HepG2 (cell line): ENCODE data around the gene PRDX2. TPM values are rescaled to one million over a fixed set of nuclear protein-coding genes. Genes with fewer than 3 reads are reported as not detected.
A peak's percentile ranks its signal among the peaks of the same experiment; 100 is the strongest.

Experiments used
- ASH2L ChIP-seq: fragments of 300-600, 200-600 bp; sonication (generic); IDR thresholded peaks from 2 replicates; pipeline ENCODE4 v1.7.0; 2017; ENCODE audit warnings: low read depth, mild to moderate bottlenecking, moderate library complexity, mixed read lengths, low read length; ENCODE audit not compliant: insufficient read length
- CBX2 ChIP-seq, 2 experiments: fragments of 200-600 bp in 1 of 2; sonication (generic); formaldehyde crosslinking in 1 of 2; IDR thresholded peaks; 2 replicates each; pipeline versions ENCODE4 v1.7.0 to v1.8.1; 2018 to 2022; ENCODE audit warnings: low read depth in 2 of 2, low read length in 1 of 2, mild to moderate bottlenecking in 1 of 2, missing genetic modification reagents in 1 of 2
- CHCHD3 ChIP-seq: sonication (generic); formaldehyde crosslinking; IDR thresholded peaks from 2 replicates; pipeline ENCODE4 v1.8.0; 2022; ENCODE audit warnings: mild to moderate bottlenecking, missing genetic modification reagents, moderate library complexity
- ELF3 ChIP-seq: IDR thresholded peaks from 2 replicates; pipeline ENCODE4 v1.6.1; 2016; ENCODE audit warnings: missing genetic modification reagents, missing compliant biosample characterization
- GATAD2A ChIP-seq: IDR thresholded peaks from 2 replicates; pipeline ENCODE4 v1.6.1; 2016
- HNF4A ChIP-seq: sonication (generic); formaldehyde crosslinking; IDR thresholded peaks from 2 replicates; pipeline ENCODE4 v1.4.0; 2020; ENCODE audit warnings: missing genetic modification reagents
- MED1 ChIP-seq: sonication (generic); formaldehyde crosslinking; IDR thresholded peaks from 2 replicates; pipeline ENCODE4 v1.4.0; 2020; ENCODE audit warnings: missing genetic modification reagents
- PAX8 ChIP-seq: sonication (generic); formaldehyde crosslinking; IDR thresholded peaks from 2 replicates; pipeline ENCODE4 v1.8.0; 2022; ENCODE audit warnings: mild to moderate bottlenecking, missing genetic modification reagents, borderline replicate concordance
- PITX1 ChIP-seq: sonication (generic); formaldehyde crosslinking; IDR thresholded peaks from 2 replicates; pipeline ENCODE4 v1.5.1; 2020; ENCODE audit warnings: mild to moderate bottlenecking, missing genetic modification reagents
- TFAP4 ChIP-seq: sonication (generic); IDR thresholded peaks from 2 replicates; pipeline ENCODE4 v1.6.1; 2016; ENCODE audit warnings: low read depth, borderline replicate concordance
- TMF1 ChIP-seq: sonication (generic); formaldehyde crosslinking; IDR thresholded peaks from 2 replicates; pipeline ENCODE4 v1.8.1; 2022; ENCODE audit warnings: low read depth, missing genetic modification reagents
- TP53 ChIP-seq: sonication (generic); formaldehyde crosslinking; conservative IDR thresholded peaks from 2 replicates; pipeline ENCODE4 v1.4.0; 2020; ENCODE audit warnings: missing genetic modification reagents
- ZFP36 ChIP-seq: fragments of 150-350 bp; IDR thresholded peaks from 2 replicates; pipeline ENCODE4 v1.6.1; 2018; ENCODE audit warnings: borderline replicate concordance, low read length, low read depth; ENCODE audit not compliant: partially characterized antibody
- ZFY ChIP-seq: sonication (generic); formaldehyde crosslinking; IDR thresholded peaks from 2 replicates; pipeline ENCODE4 v1.4.0; 2020; ENCODE audit warnings: missing genetic modification reagents
- ZMYM3 ChIP-seq: sonication (generic); formaldehyde crosslinking; IDR thresholded peaks from 2 replicates; pipeline ENCODE4 v1.5.1; 2020; ENCODE audit warnings: mild to moderate bottlenecking, missing genetic modification reagents
- ZNF205 ChIP-seq: IDR thresholded peaks from 2 replicates; pipeline ENCODE4 v1.6.1; 2018; ENCODE audit warnings: missing biosample characterization, missing genetic modification reagents
- ZNF451 ChIP-seq: sonication (generic); formaldehyde crosslinking; IDR thresholded peaks from 2 replicates; pipeline ENCODE4 v1.5.0; 2020; ENCODE audit warnings: mild to moderate bottlenecking, missing genetic modification reagents
- ZNF552 ChIP-seq: sonication (generic); formaldehyde crosslinking; IDR thresholded peaks from 2 replicates; pipeline ENCODE4 v1.9.0; 2022; ENCODE audit warnings: missing genetic modification reagents, mild to moderate bottlenecking, borderline replicate concordance
- ZNF569 ChIP-seq: sonication (generic); formaldehyde crosslinking; IDR thresholded peaks from 2 replicates; pipeline ENCODE4 v1.5.0; 2020; ENCODE audit warnings: mild to moderate bottlenecking, missing genetic modification reagents, moderate library complexity, borderline replicate concordance
- ZNF646 ChIP-seq: sonication (generic); formaldehyde crosslinking; IDR thresholded peaks from 2 replicates; pipeline ENCODE4 v1.9.0; 2021; ENCODE audit warnings: mild to moderate bottlenecking, missing genetic modification reagents
- ZNF652 ChIP-seq: IDR thresholded peaks from 2 replicates; pipeline ENCODE4 v1.6.1; 2016; ENCODE audit warnings: low read depth, borderline replicate concordance
- ZNF777 ChIP-seq: sonication (generic); formaldehyde crosslinking; IDR thresholded peaks from 2 replicates; pipeline ENCODE4 v1.4.0; 2020; ENCODE audit warnings: missing genetic modification reagents
- ZNF784 ChIP-seq: sonication (generic); formaldehyde crosslinking; IDR thresholded peaks from 2 replicates; pipeline ENCODE4 v1.5.1; 2020; ENCODE audit warnings: missing genetic modification reagents, mild to moderate bottlenecking, borderline replicate concordance
- polyA plus RNA-seq, 8 experiments: library from polyadenylated mRNA; depleted of rRNA in 3 of 8; stranded (reverse) in 7 of 8; unstranded in 1 of 8; fragments of >200 nt; fragmentation: Illumina TruSeq in 4 of 8; extraction: Trizol in 4 of 8; gene quantifications; 2 replicates each; pipeline versions ENCODE4 v1.2.1 to v1.2.3, GENCODE V29; 2011 to 2016; ENCODE audit warnings: low read depth in 4 of 8, missing spikeins in 1 of 8, mixed read lengths in 1 of 8; ENCODE audit not compliant: insufficient read depth in 1 of 8
- total RNA-seq, 5 experiments: library from RNA; depleted of rRNA; stranded (reverse); fragments of >200 nt; fragmentation: Illumina TruSeq; extraction: Trizol; gene quantifications; 2 replicates each; pipeline ENCODE4 v1.2.3, GENCODE V29; 2016; ENCODE audit warnings: low read depth in 1 of 5

PRDX2 gene
- total and polyA plus RNA-seq, 2 of the 13 experiments (the other 11 are each of a cell fraction or from before 2014, with no cell fraction given) = 218 to 381 TPM

- TF ChIP-seq ZNF646 (CRISPR knock-in tag) (no peak), TP53 (CRISPR knock-in tag) (no peak), TMF1 (CRISPR knock-in tag) (no peak), HNF4A (CRISPR knock-in tag) (no peak), PAX8 (no peak), ZNF569 (CRISPR knock-in tag) (no peak), CBX2 (IDR thresholded peaks at IDR 0.05; ENCODE audit: low read depth, low read length) (no peak), CBX2 (CRISPR knock-in tag; IDR thresholded peaks at IDR 0.05; ENCODE audit: low read depth) (no peak; the same call in 1 of the 2 replicates), ZFP36 (no peak), ZNF552 (CRISPR knock-in tag) (no peak), ZNF777 (no peak), TFAP4 (no peak), PITX1 (no peak), ZNF451 (CRISPR knock-in tag) (no peak), ZNF652 (CRISPR knock-in tag) (peak; percentile 94), ZNF205 (CRISPR knock-in tag) (no peak), ZMYM3 (no peak), ELF3 (no peak), ZFY (CRISPR knock-in tag) (peak; percentile 33; the same call in 1 of the 2 replicates), ASH2L (no peak), CHCHD3 (CRISPR knock-in tag) (no peak), GATAD2A (CRISPR knock-in tag) (peak; percentile 33; the same call in 1 of the 2 replicates), ZNF784 (CRISPR knock-in tag) (no peak), MED1 (CRISPR knock-in tag) (no peak)
Measured at GRCh38 chr19:12782424-12783290, 18.9 kb downstream of the PRDX2 start (continued).
